Psoas muscle (tissue), 8 donors: ENCODE data around the gene SKOR2. TPM values are rescaled to one million over a fixed set of nuclear protein-coding genes. Genes with fewer than 3 reads are reported as not detected.

ENCODE experiments used
- ATAC-seq, 4 donors: fragments of 200-7000 bp; cut with Tn5 transposase; one replicate each; pipeline ENCODE4 v1.9.1; 2020; ENCODE audit warnings: moderate library complexity in 3 of 4, mild to moderate bottlenecking in 2 of 4
- DNase-seq, 2 donors: peaks; one replicate each; pipeline ENCODE4 v3.0.0-alpha.2; 2020
- H3K27ac ChIP-seq: fragments of 200-600 bp; one replicate; pipeline ENCODE4 v1.8.0; 2022
- H3K27me3 ChIP-seq, 3 donors: fragments of 200-600 bp in 1 of 3; one replicate each; pipeline versions ENCODE4 v1.6.1 to v1.8.0; 2013 to 2022; ENCODE audit warnings: low read length in 2 of 3, mild to moderate bottlenecking in 2 of 3, moderate library complexity in 1 of 3; ENCODE audit not compliant: insufficient read depth in 3 of 3
- H3K36me3 ChIP-seq, 2 donors: fragments of 200-600 bp in 1 of 2; one replicate each; pipeline versions ENCODE4 v1.6.1 to v1.8.0; 2013 to 2022; ENCODE audit warnings: low read depth in 1 of 2, mild to moderate bottlenecking in 1 of 2, moderate library complexity in 1 of 2; ENCODE audit not compliant: insufficient read depth in 1 of 2
- H3K4me1 ChIP-seq: fragments of 200-600 bp; one replicate; pipeline ENCODE4 v1.8.0; 2022
- H3K4me3 ChIP-seq: fragments of 200-600 bp; one replicate; pipeline ENCODE4 v1.8.0; 2022; ENCODE audit warnings: mild to moderate bottlenecking
- H3K9me3 ChIP-seq: fragments of 200-600 bp; one replicate; pipeline ENCODE4 v1.8.0; 2022
- CTCF ChIP-seq: fragments of 200-600 bp; IDR thresholded peaks from one replicate; pipeline ENCODE4 v1.8.0; 2022; ENCODE audit warnings: antibody characterized with exemption
- WGBS, 3 donors: extraction: QIAGEN DNeasy Blood & Tissue Kit; methylation state at CpG; one replicate each; pipeline versions ENCODE4 v1.1.6 to v1.1.7; 2013; 5-methylcytosine and 5-hydroxymethylcytosine counted together
- intact Hi-C, 2 donors: fragments of 100-400 bp; cut with DNase I; formaldehyde crosslinking; loops; one replicate each; pipeline versions ENCODE4 v1.11.0 to v1.14.2; 2022
- polyA plus RNA-seq, 3 donors: library from polyadenylated mRNA; stranded (reverse); fragments of 200-250 nt; gene quantifications; one replicate each; pipeline ENCODE4 v1.2.3, GENCODE V29; 2013
- total RNA-seq, 4 donors: library from RNA; stranded (reverse); fragmentation: NEBNext Ultra II Directional in 2 of 4; extraction: Animal tissue kit (Norgen Biotek cat#: 25700) in 2 of 4; gene quantifications; one replicate each; pipeline versions ENCODE4 v1.2.1 to v1.2.4, GENCODE V29; 2021 to 2023
- donor health status: healthy with polysubstance abuse.
- donor health status: DM: no; HTN: no; CAD: no; lungs with moderate emphysema.
- donor health status: Bipolar disorder and iron deficiency.
- donor health status: healthy.
- donor health status: DM: yes; HTN: yes; CAD: no.
- donor health status: DM: no; HTN: no; CAD: no.
- donor health status: DM: no; HTN: no; CAD: no.
- donor health status: DM: yes; HTN: yes; CAD: no.

SKOR2 gene
- total and polyA plus RNA-seq, 7 donors, result not detected

GRCh38 chr18:47260924-47261701 is 9.7 kb upstream of the SKOR2 start:
- Histone ChIP-seq H3K27ac (no peak overlapping the region), H3K27me3 (peaks cover 0 to 96% (median 39%) of the 10 kb centered on the region in 3 donors), H3K36me3 (no peaks in the 10 kb centered on the region), H3K4me1 (peaks cover 8% of the 10 kb centered on the region), H3K9me3 (no peaks in the 10 kb centered on the region), H3K4me3 (no peak overlapping the region)
- intact Hi-C loops, result no loop called here
- no peak for TF ChIP-seq CTCF
- 5 to 6% (median 6%) methylated on average over 31 to 64 of the region's 64 CpGs for WGBS, 3 donors
- DNase-seq, result no peak
- peak in 1 of 4 donors; percentile 9 for ATAC-seq

- ATAC-seq (peak in 2 of 4 donors; percentile 46 to 49), DNase-seq (peak in 1 of 2 donors; percentile 43)
- Histone ChIP-seq H3K36me3 (no peaks in the 10 kb centered on the region), H3K4me1 (peaks cover 8% of the 10 kb centered on the region), H3K4me3 (no peak overlapping the region), H3K27ac (no peak overlapping the region), H3K27me3 (peaks cover 0 to 96% (median 39%) of the 10 kb centered on the region in 3 donors), H3K9me3 (no peaks in the 10 kb centered on the region)
- intact Hi-C loops, result no loop called here
- 3 to 5% (median 5%) methylated on average over 38 of the region's 38 CpGs for WGBS, 3 donors
- TF ChIP-seq CTCF, result no peak
These were observed 8.9 kb upstream of the SKOR2 start for GRCh38 chr18:47260120-47260923.

- TF ChIP-seq CTCF, result no peak
- H3K4me1 ChIP-seq, result no peaks in the 10 kb centered on the region
- peaks cover 15 to 98% (median 33%) of the 10 kb centered on the region in 3 donors for H3K27me3 ChIP-seq
- ATAC-seq (no peak), DNase-seq (no peak)
- no peaks in the 10 kb centered on the region for H3K9me3 ChIP-seq
- WGBS, 3 donors, result 1 to 2% (median 1%) methylated on average over 29 to 31 of the region's 31 CpGs
- H3K36me3 ChIP-seq, result no peaks in the 10 kb centered on the region
- intact Hi-C loops, result no loop called here
- H3K27ac ChIP-seq, result no peak overlapping the region
- H3K4me3 ChIP-seq, result no peak overlapping the region
These were observed 3.0 kb upstream of the SKOR2 start for GRCh38 chr18:47254341-47254939.

GRCh38 chr18:47253101-47253654 is 1.7 kb upstream of the SKOR2 start:
- no peak for TF ChIP-seq CTCF
- WGBS, 3 donors, result 2 to 4% (median 3%) methylated on average over 11 of the region's 11 CpGs
- intact Hi-C loops, result no loop called here

More at GRCh38 chr18:47253101-47253654, 1.7 kb upstream of the SKOR2 start:
- H3K9me3 ChIP-seq, result no peaks in the 10 kb centered on the region
- DNase-seq, result no peak
- ATAC-seq, result no peak
- no peak overlapping the region for H3K27ac ChIP-seq
- peaks cover 15 to 98% (median 36%) of the 10 kb centered on the region in 3 donors for H3K27me3 ChIP-seq
- H3K4me1 ChIP-seq, result no peaks in the 10 kb centered on the region
- H3K36me3 ChIP-seq, result no peaks in the 10 kb centered on the region
- H3K4me3 ChIP-seq, result no peak overlapping the region
